CD4-positive, alpha-beta T cell treated with Interferon gamma for 1 hour (primary cell): ENCODE results near the gene ETV1.

Source experiments
- DNase-seq: peaks from one replicate; pipeline ENCODE4 v3.0.0-alpha.2; 2020

The ETV1 gene

DNA sequence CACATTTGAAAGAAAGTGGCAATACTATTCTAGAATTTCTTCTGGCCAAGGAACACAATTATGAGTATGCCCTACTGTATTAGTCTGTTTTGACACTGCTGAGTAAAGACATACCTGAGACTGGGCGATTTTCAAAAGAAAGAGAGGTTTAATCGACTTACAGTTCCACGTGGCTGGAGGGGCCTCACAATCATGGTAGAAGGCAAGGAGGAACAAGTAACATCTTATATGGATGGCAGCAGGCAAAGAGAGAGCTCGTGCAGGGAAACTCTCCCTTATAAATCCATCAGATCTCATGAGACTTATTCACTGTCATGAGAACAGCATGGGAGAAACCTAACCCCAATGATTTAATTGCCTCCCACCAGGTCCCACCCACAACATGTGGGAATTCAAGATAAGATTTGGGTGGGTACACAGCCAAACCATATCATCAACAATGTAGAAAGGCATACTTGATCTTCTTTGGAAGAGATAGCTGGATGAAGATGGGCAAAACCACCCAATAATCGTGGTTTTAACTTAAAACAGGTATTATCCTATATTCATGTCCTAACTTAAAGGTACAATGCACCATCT lies 113.9 kb downstream of the ETV1 start:
- DNase-seq: no peak

GRCh38 chr7:13874783-13875182 lies 114.7 kb downstream of the ETV1 start:
- no peak for DNase-seq

DNA sequence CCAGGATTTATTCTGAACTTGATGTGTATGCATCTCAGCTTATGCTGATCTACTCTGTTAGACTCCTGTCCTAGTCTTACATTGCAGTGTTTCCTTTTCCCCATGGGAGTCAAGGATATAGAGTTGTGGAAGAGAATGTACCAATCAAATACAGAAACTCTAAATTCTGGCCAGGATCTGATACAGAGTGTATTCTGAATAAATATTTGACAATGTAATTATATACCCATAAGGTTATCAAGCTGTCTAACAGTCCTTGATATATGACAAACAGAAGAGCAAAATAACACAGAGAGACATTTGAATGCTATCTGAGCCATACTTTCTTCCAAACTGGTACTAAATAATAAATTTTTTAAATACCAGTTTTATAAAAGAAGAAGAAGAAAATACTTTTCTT lies 116.8 kb downstream of the ETV1 start:
- no peak for DNase-seq

DNA sequence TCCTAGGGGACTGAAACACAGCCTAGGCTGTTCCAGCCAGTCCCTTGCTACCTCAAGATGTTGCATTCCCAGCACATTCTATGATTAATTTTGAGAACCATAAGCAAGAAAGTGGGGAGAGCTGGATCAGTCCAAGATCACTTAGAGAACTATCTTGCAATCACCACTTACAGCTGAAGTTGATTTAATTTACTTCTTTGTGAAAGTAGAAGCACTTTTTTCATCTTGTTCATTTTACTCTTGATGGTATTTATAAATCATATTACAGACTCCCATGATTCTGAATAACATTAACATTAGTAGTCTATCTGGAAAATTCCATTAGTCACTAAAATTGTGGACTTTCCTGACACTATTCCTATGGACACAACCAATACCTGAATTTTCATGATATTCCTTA lies 118.5 kb downstream of the ETV1 start:
- no peak for DNase-seq

DNA sequence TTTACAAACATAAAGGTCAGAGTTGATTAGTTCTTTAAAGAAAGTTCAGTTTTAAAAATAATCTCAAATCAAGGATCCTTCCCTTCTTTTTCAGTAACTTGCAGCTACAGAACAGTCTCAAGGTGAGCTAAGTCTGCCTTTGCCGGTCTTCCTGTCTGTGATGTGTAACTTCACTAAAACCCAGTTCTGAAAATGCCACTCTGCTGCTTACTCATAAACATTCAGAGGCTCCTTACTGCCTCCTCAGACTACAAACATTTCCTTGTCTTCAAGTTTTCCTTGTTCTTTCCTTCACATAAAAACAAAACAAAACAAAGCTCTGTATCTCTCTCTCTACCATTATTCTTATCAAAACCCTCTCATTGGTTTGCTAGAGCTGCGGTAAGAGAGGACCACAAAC lies 128.7 kb downstream of the ETV1 start:
- DNase-seq: no peak

- no peak for DNase-seq
Measured at GRCh38 chr7:13856012-13856411, 133.5 kb downstream of the ETV1 start.

- DNase-seq: no peak
Measured at GRCh38 chr7:13852281-13852968, 137.0 kb downstream of the ETV1 start.

GRCh38 chr7:13851736-13852135 lies 137.7 kb downstream of the ETV1 start:
- no peak for DNase-seq

DNA sequence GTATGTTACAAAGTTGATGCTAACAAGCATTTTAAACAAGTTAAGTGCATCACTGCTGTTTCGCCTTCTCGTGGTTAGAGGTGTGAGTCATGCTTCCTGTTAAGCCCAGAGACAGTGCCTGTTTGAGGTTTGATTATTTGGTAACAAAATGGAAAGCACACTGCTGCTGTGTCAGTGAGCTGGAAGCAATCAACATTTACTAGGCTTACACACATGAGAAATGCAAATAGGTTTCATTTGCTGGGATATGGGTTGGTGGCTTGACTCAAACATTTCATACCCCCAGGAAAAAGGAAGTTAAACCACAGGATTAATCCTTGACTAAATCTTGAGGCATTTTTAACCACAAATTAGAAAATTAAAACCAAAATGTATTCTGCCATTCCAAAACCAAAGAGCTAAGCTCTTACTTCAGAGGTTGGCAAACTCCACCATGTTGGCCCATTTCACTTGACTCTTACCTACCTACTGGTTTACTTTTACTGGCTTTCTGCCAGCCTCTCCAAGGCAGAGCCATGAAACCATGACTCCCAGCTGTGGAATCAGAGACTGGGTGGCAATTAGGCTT lies 139.2 kb downstream of the ETV1 start:
- DNase-seq: peak; percentile 31

DNA sequence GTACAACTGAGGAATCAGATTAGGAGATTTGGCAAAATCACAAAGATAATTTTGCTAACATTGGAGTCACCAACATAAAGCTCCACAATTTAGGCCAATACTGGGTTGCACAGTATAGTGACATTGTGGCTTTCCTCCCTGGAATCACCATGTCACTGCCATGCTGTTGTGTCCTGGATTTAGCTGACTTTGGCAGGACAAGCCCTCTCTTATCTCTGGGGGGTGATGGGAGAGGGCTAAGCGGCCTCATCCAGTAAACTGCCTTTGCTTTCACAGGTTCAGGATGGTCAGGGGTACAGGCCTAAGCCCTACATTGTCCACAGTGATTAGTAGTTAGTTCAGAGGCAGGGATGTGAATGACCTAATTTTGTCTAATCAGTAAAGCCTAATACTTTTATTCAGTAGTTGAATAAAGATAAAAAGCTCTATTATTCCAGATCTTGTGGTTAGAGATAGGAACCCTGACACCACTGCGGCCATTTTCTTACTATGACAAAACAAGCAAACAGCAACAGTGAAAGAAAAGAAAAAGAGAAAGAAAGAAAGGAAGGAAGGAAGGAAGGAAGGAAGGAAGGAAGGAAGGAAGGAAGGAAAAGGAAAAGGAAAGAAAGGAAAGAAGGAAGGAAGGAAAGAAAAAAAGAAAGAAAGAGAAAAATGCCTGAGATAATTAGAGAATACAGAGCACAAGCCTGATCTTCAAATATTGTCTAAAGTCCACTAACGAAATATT lies 140.1 kb downstream of the ETV1 start:
- DNase-seq: no peak

DNA sequence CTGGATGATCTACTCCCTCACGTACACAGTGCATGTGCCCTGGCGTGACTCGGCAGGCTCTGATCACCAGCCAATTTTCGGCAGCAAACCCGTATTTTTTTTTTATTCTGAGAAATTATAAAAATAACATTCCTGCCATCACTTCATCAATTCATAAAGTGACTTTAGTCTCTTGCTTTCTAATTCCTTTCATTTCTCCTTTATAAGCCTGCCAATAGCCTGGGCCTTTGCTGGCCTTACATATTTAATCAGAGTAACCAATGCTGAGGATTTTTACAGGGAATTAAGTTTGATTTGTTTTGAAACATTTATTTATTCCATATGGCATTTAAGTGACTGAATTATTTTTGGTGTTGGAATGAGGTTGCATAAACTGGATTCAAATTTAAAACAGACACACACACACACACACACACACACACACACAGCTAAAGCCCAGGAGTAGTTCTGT lies 140.8 kb downstream of the ETV1 start:
- no peak for DNase-seq

- DNase-seq: no peak
Measured at GRCh38 chr7:13846386-13846785, 143.1 kb downstream of the ETV1 start.

- no peak for DNase-seq
Measured at GRCh38 chr7:13845601-13846000, 143.9 kb downstream of the ETV1 start.

DNA sequence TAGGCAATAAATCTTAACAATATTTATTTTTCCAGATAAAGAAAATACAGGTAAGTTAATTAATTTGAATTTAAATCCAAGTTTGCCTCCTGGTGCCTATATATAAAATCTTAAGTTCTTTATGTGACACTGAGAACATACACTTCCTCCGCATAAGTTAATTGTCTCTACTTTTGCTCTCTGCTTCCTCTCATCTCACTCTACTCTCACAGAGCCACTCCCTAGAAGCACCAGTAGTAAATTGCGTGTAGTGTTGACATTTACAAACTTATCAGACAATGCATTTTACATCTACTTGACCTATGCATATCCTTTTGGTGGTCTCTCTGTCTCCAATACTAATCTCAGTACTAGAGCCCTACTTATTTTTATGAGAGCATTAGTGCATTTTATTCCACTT lies 144.5 kb downstream of the ETV1 start:
- DNase-seq: no peak

DNA sequence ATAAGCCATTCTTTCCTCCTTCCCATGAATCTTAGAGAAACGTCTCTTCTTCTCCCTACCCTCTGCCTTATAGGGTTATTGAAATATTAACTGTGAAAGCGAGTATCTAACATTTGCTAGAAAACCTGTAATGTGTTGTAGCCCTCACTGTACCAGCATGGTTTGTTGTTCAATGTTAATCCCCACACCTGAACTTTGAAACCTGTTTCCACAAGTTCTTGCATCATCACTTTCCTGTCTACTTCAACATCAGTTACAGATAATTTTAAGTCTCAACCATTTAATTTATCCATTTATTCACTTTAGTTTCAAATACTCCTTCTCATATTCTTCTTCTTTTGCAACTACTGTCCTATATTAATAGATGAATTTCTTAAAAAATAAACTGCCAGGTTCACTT lies 148.2 kb downstream of the ETV1 start:
- no peak for DNase-seq
